Measurements from ENCODE around the gene ZNF454. TPM values are rescaled to one million over a fixed set of nuclear protein-coding genes. Genes with fewer than 3 reads are reported as not detected.
A peak's percentile ranks its signal among the peaks of the same experiment; 100 is the strongest.

The ZNF454 gene
- total RNA-seq (10 to 100 TPM in 1 of 5 donors, 1 to 10 TPM in 2, under 1 TPM in 1, not detected in 1; 0.45 to 46.7 (median 3.2) TPM), polyA plus RNA-seq (under 1 TPM; 0.61 to 0.87 (median 0.80) TPM)
- long read RNA-seq, donor 1 = 0 reads
- long read RNA-seq, donor 2 = 0 reads
- long read RNA-seq, donor 3, partial matches to known transcripts = 0 of 1 reads
- long read RNA-seq, donor 3, other reads (novel, unspliced or antisense) = 0 of 1 reads
- long read RNA-seq, donor 4 = 0 reads
- long read RNA-seq, donor 5, partial matches to known transcripts = 0 of 1 reads
- long read RNA-seq, donor 5, other reads (novel, unspliced or antisense) = 0 of 1 reads
- long read RNA-seq, donor 6, partial matches to known transcripts = 0 of 4 reads
- long read RNA-seq, donor 6, other reads (novel, unspliced or antisense) = 0 of 4 reads
- long read RNA-seq, donor 7, partial matches to known transcripts = 0 of 2 reads
- long read RNA-seq, donor 7, other reads (novel, unspliced or antisense) = 0 of 2 reads
- long read RNA-seq, donor 8 = 0 reads
- long read RNA-seq, donor 9 = 0 reads
- long read RNA-seq, donor 10 = 0 reads

- WGBS, 5 donors = 3 to 19% (median 5%) methylated on average over 52 to 69 of the region's 69 CpGs
- Histone ChIP-seq H3K27me3 (peaks cover 0 to 19% (median 10%) of the 10 kb centered on the region in 3 donors), H3K4me1 (peaks cover 0 to 25% (median 14%) of the 10 kb centered on the region in 4 donors), H3K4me3 (peak within 1 kb of the TSS; percentile 55 to 69 (median 60)), H3K27ac (peak within 1 kb of the TSS; percentile 54 to 82 (median 77)), H3K36me3 (peaks cover 0 to 45% (median 7%) of the 10 kb centered on the region in 4 donors), H3K9me3 (peaks cover 41 to 97% (median 84%) of the 10 kb centered on the region in 4 donors)
- intact Hi-C loops (cut with DNase I; ENCODE audit: low total_unique reads) = no loop called here
- DNase-seq = peak; percentile 78 to 99
- TF ChIP-seq POLR2AphosphoS5 (IDR thresholded peaks at IDR 0.05) = peak; percentile 46 to 59 (median 51)
- TF ChIP-seq POLR2A (IDR thresholded peaks at IDR 0.05) = no peak
- TF ChIP-seq CTCF (IDR thresholded peaks at IDR 0.05) = no peak
- TF ChIP-seq EP300 (IDR thresholded peaks at IDR 0.05) = no peak
Observed at GRCh38 chr5:178940569-178941360, at the start of gene ZNF454. Gene ZNF454, plus strand, starts transcription at chr5:178941198. Its CDS starts 1,594 bp downstream, at chr5:178942792.

GRCh38 chr5:178895615-178896571 lies 45.1 kb upstream of the ZNF454 start, which contains the start of gene ZFP2:
Gene ZFP2, plus strand, starts transcription at chr5:178895913. Its CDS starts 35,401 bp downstream, at chr5:178931314.
- WGBS, 5 donors = 2 to 4% (median 3%) methylated on average over 40 to 79 of the region's 79 CpGs

GRCh38 chr5:178899289-178899688 lies 41.7 kb upstream of the ZNF454 start:
- WGBS, 5 donors = 66 to 90% (median 85%) methylated on average over 5 of the region's 5 CpGs
- Histone ChIP-seq H3K9me3 (peaks cover 0 to 36% (median 21%) of the 10 kb centered on the region in 4 donors), H3K27me3 (peaks cover 0 to 6% (median 0%) of the 10 kb centered on the region in 3 donors), H3K4me1 (peaks cover 0 to 19% (median 7%) of the 10 kb centered on the region in 4 donors), H3K36me3 (peaks cover 0 to 28% (median 8%) of the 10 kb centered on the region in 4 donors), H3K27ac (no peak overlapping the region), H3K4me3 (no peak overlapping the region)
- no peak for TF ChIP-seq POLR2AphosphoS5 (IDR thresholded peaks at IDR 0.05)
- TF ChIP-seq CTCF (IDR thresholded peaks at IDR 0.05) = no peak
- no peak for TF ChIP-seq POLR2A (IDR thresholded peaks at IDR 0.05)
- no peak for TF ChIP-seq EP300 (IDR thresholded peaks at IDR 0.05)
- DNase-seq = no peak
- intact Hi-C loops (cut with DNase I; ENCODE audit: low total_unique reads) = no loop called here

More at GRCh38 chr5:178895615-178896571, 45.1 kb upstream of the ZNF454 start, which contains the start of gene ZFP2:
- H3K9me3 ChIP-seq = peaks cover 0 to 11% (median 4%) of the 10 kb centered on the region in 4 donors
- H3K36me3 ChIP-seq = peaks cover 0 to 4% (median 2%) of the 10 kb centered on the region in 4 donors
- peak; percentile 57 to 92 for DNase-seq
- peaks cover 0 to 6% (median 0%) of the 10 kb centered on the region in 3 donors for H3K27me3 ChIP-seq
- H3K4me3 ChIP-seq = peak within 1 kb of the TSS; percentile 72 to 91 (median 89)
- intact Hi-C loops (cut with DNase I; ENCODE audit: low total_unique reads) = no loop called here
- H3K27ac ChIP-seq = peak within 1 kb of the TSS; percentile 57 to 84 (median 69)
- H3K4me1 ChIP-seq = peaks cover 0 to 19% (median 7%) of the 10 kb centered on the region in 4 donors
- no peak for TF ChIP-seq EP300 (IDR thresholded peaks at IDR 0.05)
- TF ChIP-seq POLR2AphosphoS5 (IDR thresholded peaks at IDR 0.05) = peak in 2 of 3 donors; percentile 47 to 70
- no peak for TF ChIP-seq POLR2A (IDR thresholded peaks at IDR 0.05)
- TF ChIP-seq CTCF (IDR thresholded peaks at IDR 0.05) = no peak

Data from stomach (tissue), 19 donors.